Duodenal mucosa (tissue), 2 donors: ENCODE results near the gene RIMBP2.

Experiments used
- H3K27ac ChIP-seq: one replicate; pipeline ENCODE4 v1.7.0; 2013; ENCODE audit warnings: low read depth, low read length
- H3K27me3 ChIP-seq, 2 donors: one replicate each; pipeline ENCODE4 v1.7.0; 2013; ENCODE audit warnings: low read length in 2 of 2, control low read depth in 1 of 2; ENCODE audit not compliant: insufficient read depth in 2 of 2, control insufficient read depth in 1 of 2
- H3K36me3 ChIP-seq, 2 donors: one replicate each; pipeline ENCODE4 v1.7.0; 2013; ENCODE audit warnings: low read length in 2 of 2, control low read depth in 1 of 2; ENCODE audit not compliant: insufficient read depth in 2 of 2, control insufficient read depth in 1 of 2
- H3K4me1 ChIP-seq, 2 donors: one replicate each; pipeline ENCODE4 v1.7.0; 2013; ENCODE audit warnings: low read length in 2 of 2, control low read depth in 1 of 2; ENCODE audit not compliant: insufficient read depth in 2 of 2, control insufficient read depth in 1 of 2
- H3K4me3 ChIP-seq, 2 donors: one replicate each; pipeline ENCODE4 v1.7.0; 2013; ENCODE audit warnings: low read length in 2 of 2, low read depth in 1 of 2
- H3K9ac ChIP-seq, 2 donors: one replicate each; pipeline ENCODE4 v1.7.0; 2013; ENCODE audit warnings: low read length in 2 of 2, low read depth in 1 of 2
- H3K9me3 ChIP-seq, 2 donors: one replicate each; pipeline ENCODE4 v1.7.0; 2013; ENCODE audit warnings: low read length in 2 of 2, control low read depth in 1 of 2; ENCODE audit not compliant: control insufficient read depth in 1 of 2

Gene RIMBP2

DNA sequence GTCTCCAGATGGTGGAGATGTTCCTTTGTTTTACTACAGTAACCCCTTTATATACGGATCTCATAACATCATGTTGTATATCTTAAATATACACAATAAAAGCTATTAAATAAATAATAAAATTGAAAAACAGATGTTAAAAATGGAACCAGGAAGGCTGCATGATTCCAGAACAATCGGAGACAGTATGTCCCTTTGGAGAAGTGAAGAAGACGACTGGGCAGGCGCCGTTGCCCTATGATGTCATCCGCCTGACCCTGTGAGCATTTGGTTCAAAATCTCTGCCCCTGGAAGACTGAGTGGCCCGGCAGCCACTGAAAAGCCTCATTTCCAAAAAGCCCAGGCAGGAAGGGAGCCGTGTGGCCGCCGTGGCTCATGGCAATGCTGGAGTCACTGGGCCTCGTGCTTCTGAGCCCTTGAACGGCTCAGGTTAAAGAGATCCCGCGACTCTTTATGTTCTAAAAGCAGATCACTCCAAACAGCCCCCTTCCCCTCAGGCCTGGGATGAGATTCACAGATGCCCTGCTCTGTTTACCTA is 30.8 kb downstream of the RIMBP2 start:
- H3K4me3 ChIP-seq: no peak overlapping the region
- peaks cover 0 to 3% of the 10 kb centered on the region in 2 donors for H3K27me3 ChIP-seq
- no peaks in the 10 kb centered on the region for H3K4me1 ChIP-seq
- H3K36me3 ChIP-seq: no peaks in the 10 kb centered on the region
- H3K9ac ChIP-seq: no peak overlapping the region
- H3K27ac ChIP-seq: no peak overlapping the region
- no peaks in the 10 kb centered on the region for H3K9me3 ChIP-seq

DNA sequence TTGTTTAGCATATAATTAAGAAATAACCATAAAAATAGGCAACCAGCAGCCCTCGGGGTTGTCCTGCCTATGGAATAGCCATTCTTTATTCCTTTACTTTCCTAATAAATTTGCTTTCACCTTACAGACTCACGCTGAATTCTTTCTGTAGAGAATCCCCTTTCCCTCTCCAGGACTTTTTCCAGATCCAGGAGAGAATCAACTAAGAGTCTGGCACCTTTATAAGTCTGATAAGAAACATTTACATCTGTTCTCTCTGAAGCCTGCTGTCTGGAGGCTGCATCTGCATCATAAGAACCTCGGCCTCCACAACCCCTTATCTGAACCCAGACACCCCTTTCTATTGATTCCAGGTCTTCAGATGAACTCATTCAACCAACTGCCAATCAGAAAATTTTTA is 32.3 kb downstream of the RIMBP2 start:
- H3K9me3 ChIP-seq: no peaks in the 10 kb centered on the region
- H3K9ac ChIP-seq: no peak overlapping the region
- H3K27ac ChIP-seq: no peak overlapping the region
- H3K4me1 ChIP-seq: no peaks in the 10 kb centered on the region
- no peak overlapping the region for H3K4me3 ChIP-seq
- H3K27me3 ChIP-seq: peaks cover 0 to 3% of the 10 kb centered on the region in 2 donors
- H3K36me3 ChIP-seq: no peaks in the 10 kb centered on the region

DNA sequence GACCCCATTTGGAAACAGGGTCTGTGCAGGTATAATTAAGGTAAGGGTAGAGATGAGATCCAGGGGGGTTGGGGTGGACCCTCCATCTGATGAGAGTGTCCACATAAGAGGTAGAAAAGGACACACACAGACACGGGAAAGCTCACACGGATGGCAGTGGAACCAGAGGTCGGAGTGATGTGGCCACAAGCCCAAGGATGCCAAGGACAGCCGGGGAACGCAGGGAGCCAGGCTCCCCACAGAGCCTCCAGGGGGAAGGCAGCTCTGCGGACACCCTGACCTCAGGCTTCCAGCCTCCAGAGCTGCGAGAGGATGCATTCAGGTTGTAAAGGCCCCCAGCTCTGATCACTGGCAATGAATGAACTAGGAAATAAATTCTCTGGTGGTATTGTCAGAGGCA is 33.0 kb downstream of the RIMBP2 start:
- peaks cover 0 to 1% of the 10 kb centered on the region in 2 donors for H3K27me3 ChIP-seq
- H3K4me1 ChIP-seq: no peaks in the 10 kb centered on the region
- no peaks in the 10 kb centered on the region for H3K9me3 ChIP-seq
- no peak overlapping the region for H3K27ac ChIP-seq
- no peaks in the 10 kb centered on the region for H3K36me3 ChIP-seq
- no peak overlapping the region for H3K4me3 ChIP-seq
- no peak overlapping the region for H3K9ac ChIP-seq

DNA sequence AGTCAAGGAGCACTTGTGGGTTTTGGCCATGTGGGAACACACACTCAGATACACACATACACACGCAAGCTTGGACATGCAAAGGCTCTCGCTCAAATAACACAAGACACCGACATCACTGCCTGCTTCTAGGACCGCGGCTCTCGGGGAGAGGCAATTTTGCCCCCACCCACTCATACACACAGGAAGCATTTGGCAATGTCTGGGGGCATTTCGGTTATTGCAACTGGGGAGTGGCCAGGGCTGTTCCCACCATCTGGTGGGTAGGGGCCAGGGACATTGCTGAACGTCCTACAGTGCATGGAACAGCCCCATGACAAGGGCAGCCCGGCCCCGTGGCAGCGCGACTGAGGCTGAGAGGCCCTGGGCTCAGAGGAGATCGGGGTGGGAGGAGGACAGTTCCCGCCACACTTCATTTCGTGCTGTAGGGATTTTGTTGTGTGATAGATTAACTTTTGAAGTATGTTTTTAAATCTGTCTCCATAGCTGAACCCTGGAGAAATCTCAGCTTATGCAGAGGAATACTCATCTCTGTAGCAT is 35.6 kb downstream of the RIMBP2 start:
- H3K27ac ChIP-seq: no peak overlapping the region
- no peaks in the 10 kb centered on the region for H3K4me1 ChIP-seq
- no peaks in the 10 kb centered on the region for H3K36me3 ChIP-seq
- H3K9ac ChIP-seq: no peak overlapping the region
- no peaks in the 10 kb centered on the region for H3K27me3 ChIP-seq
- H3K9me3 ChIP-seq: peaks cover 0 to 4% of the 10 kb centered on the region in 2 donors
- no peak overlapping the region for H3K4me3 ChIP-seq

DNA sequence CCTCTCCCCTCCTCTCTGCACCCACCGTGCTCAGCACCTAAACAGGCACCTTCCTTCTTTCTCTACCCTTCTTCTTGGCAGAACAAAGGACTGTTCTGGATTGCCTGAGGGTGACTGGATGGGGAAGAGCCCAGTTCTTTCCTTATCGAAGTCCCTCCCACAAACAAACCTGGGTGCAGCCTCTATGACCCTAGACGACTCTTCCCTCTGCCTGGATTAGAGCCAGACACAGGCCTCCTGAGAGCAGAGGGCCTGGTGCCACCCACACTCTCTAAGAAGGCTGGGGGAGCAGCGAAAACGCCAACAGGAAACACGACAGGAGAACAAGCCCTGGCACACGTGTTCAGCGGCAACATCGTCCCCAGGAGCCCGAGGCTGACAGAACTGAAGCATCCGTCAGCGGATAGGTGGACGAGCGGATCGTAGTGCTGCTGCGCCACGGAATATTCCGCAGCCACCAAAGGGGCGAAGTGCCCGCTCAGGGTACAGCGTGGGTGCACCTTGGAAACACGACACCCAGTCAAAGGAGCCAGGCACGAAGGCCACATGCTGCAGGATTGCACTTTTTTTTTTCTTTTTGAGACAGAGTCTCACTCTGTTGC is 38.0 kb downstream of the RIMBP2 start:
- Histone ChIP-seq H3K9me3 (peaks cover 0 to 4% of the 10 kb centered on the region in 2 donors), H3K4me3 (no peak overlapping the region), H3K9ac (no peak overlapping the region), H3K36me3 (no peaks in the 10 kb centered on the region), H3K4me1 (no peaks in the 10 kb centered on the region), H3K27ac (no peak overlapping the region), H3K27me3 (no peaks in the 10 kb centered on the region)

DNA sequence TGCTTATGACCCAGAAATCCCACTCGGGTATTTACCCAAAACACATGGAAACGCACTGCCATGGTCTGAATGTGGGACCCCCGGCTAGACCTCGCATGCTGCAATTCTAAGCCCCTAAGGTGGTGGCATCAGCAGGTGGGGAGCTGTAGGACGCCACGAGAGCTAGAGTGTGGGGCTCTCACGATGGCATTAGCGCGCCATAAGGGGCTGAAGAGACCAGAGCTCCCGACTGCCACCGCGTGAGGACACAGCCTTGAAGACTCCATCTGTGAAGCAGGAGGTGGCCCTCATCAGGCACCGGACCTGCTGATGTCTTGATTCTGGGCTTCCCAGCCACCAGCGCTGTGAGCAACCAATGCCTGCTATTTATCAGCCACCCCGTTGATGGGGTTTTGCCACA is 40.3 kb downstream of the RIMBP2 start:
- no peak overlapping the region for H3K9ac ChIP-seq
- H3K4me1 ChIP-seq: no peaks in the 10 kb centered on the region
- H3K4me3 ChIP-seq: no peak overlapping the region
- peaks cover 0 to 4% of the 10 kb centered on the region in 2 donors for H3K9me3 ChIP-seq
- no peaks in the 10 kb centered on the region for H3K27me3 ChIP-seq
- no peak overlapping the region for H3K27ac ChIP-seq
- no peaks in the 10 kb centered on the region for H3K36me3 ChIP-seq

DNA sequence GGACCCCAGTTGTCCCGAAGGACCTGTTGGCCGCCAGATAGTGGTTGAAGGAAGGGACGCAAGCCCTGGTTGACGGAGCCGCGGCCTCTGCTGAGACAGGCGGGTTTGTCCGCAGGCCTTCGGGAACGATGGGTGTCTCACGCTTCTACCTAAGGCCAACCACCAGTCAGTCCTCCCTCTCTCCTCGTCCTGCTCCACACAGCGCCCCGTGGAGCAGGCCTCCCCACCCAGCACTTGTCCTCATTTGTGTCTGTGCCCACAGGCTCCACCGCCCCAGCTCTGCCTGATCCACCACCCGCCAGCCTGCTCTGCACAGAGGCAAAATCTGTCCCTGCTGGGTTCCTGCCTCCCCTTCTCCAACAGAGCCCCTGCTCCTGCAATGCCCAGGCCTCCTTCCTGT is 41.0 kb downstream of the RIMBP2 start:
- no peaks in the 10 kb centered on the region for H3K4me1 ChIP-seq
- no peak overlapping the region for H3K4me3 ChIP-seq
- no peak overlapping the region for H3K27ac ChIP-seq
- H3K27me3 ChIP-seq: no peaks in the 10 kb centered on the region
- no peaks in the 10 kb centered on the region for H3K36me3 ChIP-seq
- H3K9ac ChIP-seq: no peak overlapping the region
- peaks cover 0 to 4% of the 10 kb centered on the region in 2 donors for H3K9me3 ChIP-seq

DNA sequence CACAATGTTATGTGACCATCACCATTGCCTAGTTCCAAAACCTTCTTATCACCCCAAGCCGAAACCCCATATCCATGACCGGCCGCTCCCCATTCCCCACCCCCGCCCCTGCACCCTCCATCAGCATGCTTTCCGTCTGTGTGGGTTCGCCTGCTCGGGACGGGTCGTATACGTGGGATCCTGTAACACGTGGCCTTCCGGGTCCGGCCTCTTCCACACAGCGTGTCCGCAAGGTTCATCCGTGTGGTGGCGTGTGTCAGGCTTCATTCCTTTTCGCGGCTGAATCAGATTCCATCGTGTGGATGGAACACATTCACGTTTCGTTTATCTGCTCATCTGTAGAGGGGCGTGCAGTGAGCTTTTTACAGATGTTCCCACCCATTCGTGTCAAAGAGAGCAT is 41.4 kb downstream of the RIMBP2 start:
- no peaks in the 10 kb centered on the region for H3K27me3 ChIP-seq
- H3K9me3 ChIP-seq: peaks cover 0 to 4% of the 10 kb centered on the region in 2 donors
- H3K9ac ChIP-seq: no peak overlapping the region
- H3K27ac ChIP-seq: no peak overlapping the region
- no peaks in the 10 kb centered on the region for H3K36me3 ChIP-seq
- H3K4me3 ChIP-seq: no peak overlapping the region
- H3K4me1 ChIP-seq: no peaks in the 10 kb centered on the region

DNA sequence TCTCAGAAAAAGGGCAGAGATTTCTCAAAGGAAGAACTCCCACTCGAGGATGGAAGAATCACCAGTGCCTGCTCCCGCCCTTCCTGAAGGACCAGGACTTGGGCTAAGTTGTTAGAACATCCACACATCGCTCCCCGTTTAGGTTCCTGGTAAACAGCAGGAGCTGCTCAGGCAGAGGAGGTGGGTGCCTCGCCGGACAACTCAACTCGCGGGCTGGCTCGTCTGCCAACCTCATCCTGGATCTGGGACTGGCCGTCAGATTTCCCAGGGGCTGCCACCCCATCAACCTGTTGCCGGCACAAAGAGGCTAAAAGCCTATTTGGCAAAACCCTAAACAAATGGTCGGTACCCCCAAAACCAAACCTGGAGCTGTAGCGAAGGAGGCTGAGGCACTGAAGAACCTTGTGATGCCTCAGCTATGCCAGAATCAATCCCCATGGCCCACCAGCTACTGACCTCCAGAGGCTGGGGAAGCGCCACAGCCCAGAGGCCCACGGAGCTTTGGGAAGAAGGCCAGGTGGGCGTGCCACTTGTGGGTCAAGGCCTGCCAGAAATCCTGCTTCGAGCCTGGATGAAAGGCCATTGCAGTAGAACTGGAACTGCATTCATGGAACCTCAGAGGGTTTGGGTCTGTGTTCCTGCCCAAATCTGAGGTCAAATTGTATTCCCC is 42.9 kb downstream of the RIMBP2 start:
- no peaks in the 10 kb centered on the region for H3K27me3 ChIP-seq
- H3K9ac ChIP-seq: no peak overlapping the region
- peaks cover 0 to 4% of the 10 kb centered on the region in 2 donors for H3K9me3 ChIP-seq
- no peaks in the 10 kb centered on the region for H3K36me3 ChIP-seq
- no peak overlapping the region for H3K27ac ChIP-seq
- H3K4me3 ChIP-seq: no peak overlapping the region
- no peaks in the 10 kb centered on the region for H3K4me1 ChIP-seq

DNA sequence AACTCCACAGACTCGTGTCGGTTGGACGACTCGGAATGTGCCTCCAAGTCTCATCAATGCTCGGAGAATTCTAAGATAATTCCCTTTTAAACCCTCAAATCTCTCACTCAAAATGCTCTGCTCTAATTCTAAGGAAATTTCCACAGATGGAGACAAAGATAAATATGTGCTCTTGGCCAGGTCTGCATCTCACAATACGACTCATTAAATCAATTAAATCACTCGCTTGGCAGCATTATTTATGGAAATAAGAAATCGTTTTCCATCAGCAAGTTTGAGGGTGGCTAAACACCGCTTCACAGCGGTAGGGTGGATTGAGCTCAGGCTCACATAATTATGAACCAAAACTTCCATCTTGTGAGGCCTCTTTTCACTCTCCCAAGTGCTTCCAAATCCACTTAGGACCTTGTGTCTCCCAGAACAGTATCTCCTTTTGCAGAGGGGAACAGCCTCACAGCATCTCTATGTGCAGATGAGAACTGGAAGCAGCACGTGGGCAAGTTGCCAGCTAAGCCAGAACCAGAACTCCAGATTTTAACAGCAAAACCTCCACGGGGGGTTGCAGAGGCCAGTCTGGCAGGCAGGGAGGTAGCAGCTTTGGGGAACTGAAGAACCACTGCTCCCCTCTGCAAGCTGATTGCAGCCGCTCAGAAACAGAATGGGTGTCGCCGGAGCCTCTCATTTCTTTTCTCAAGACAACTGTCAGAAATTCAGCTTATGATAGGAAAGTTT is 43.8 kb downstream of the RIMBP2 start:
- Histone ChIP-seq H3K27ac (no peak overlapping the region), H3K36me3 (no peaks in the 10 kb centered on the region), H3K9ac (no peak overlapping the region), H3K27me3 (no peaks in the 10 kb centered on the region), H3K4me3 (no peak overlapping the region), H3K4me1 (no peaks in the 10 kb centered on the region), H3K9me3 (peaks cover 0 to 12% of the 10 kb centered on the region in 2 donors)
